ENCODE results near the gene IGBP1. TPM values are rescaled to one million over a fixed set of nuclear protein-coding genes. Genes with fewer than 3 reads are reported as not detected.

The IGBP1 gene
- total RNA-seq, 1 experiment from 2014 or later = 43.0 TPM

GRCh38 chrX:70124678-70125077 lies 8.6 kb upstream of the IGBP1 start:
- no peaks in the 10 kb centered on the region for H3K9me3 ChIP-seq (ENCODE audit: low read length)
- no peaks in the 10 kb centered on the region for H3K9me2 ChIP-seq (replicated peaks; ENCODE audit: low read length)
- CTCF ChIA-PET = no interaction called here
- no TSS peak for BruUV-seq (replicated peaks)
- no peak overlapping the region for H2AFZ ChIP-seq (ENCODE audit: low read length)
- H3K27ac ChIP-seq (ENCODE audit: low read length) = no peak overlapping the region
- TF ChIP-seq EZH2 (IDR thresholded peaks at IDR 0.05; ENCODE audit: low read length, unreplicated experiment) (no peak), EZH2phosphoT487 (IDR thresholded peaks at IDR 0.05; ENCODE audit: borderline replicate concordance, low read length) (no peak), CTCF (conservative IDR thresholded peaks at IDR 0.05; ENCODE audit: low read depth, low read length) (no peak)
- H3K27me3 ChIP-seq (ENCODE audit: low read length) = no peaks in the 10 kb centered on the region; the same call in 1 of the 2 replicates
- H3K36me3 ChIP-seq (ENCODE audit: low read depth, low read length) = no peaks in the 10 kb centered on the region
- H3K4me3 ChIP-seq (ENCODE audit: low read length) = no peak overlapping the region
- no peaks in the 10 kb centered on the region for H3K79me2 ChIP-seq (ENCODE audit: low read length)
- no peak for DNase-seq
- intact Hi-C loops (cut with micrococcal nuclease) = no loop called here
- ATAC-seq = no peak
- H3F3A ChIP-seq (ENCODE audit: low read length, unreplicated experiment) = no peaks in the 10 kb centered on the region
- peaks cover 7% of the 10 kb centered on the region; the same call in 1 of the 2 replicates for H3K4me1 ChIP-seq (ENCODE audit: insufficient read depth, low read length)
- H3K4me2 ChIP-seq (ENCODE audit: low read length) = no peak overlapping the region
- POLR2A ChIA-PET (ENCODE audit: unreplicated experiment) = no interaction called here
- no peaks in the 10 kb centered on the region for H4K20me1 ChIP-seq (ENCODE audit: low read length)
- H3K9ac ChIP-seq (ENCODE audit: low read length) = no peak overlapping the region

GRCh38 chrX:70128071-70128470 lies 5.2 kb upstream of the IGBP1 start:
- TF ChIP-seq EZH2 (IDR thresholded peaks at IDR 0.05; ENCODE audit: low read length, unreplicated experiment) (no peak), EZH2phosphoT487 (IDR thresholded peaks at IDR 0.05; ENCODE audit: borderline replicate concordance, low read length) (no peak), CTCF (conservative IDR thresholded peaks at IDR 0.05; ENCODE audit: low read depth, low read length) (no peak)
- no peak for ATAC-seq
- H3K79me2 ChIP-seq (ENCODE audit: low read length) = no peaks in the 10 kb centered on the region
- H3K4me2 ChIP-seq (ENCODE audit: low read length) = no peak overlapping the region
- H3K4me3 ChIP-seq (ENCODE audit: low read length) = no peak overlapping the region
- POLR2A ChIA-PET (ENCODE audit: unreplicated experiment) = no interaction called here
- no peaks in the 10 kb centered on the region for H3K9me2 ChIP-seq (replicated peaks; ENCODE audit: low read length)
- no peaks in the 10 kb centered on the region for H4K20me1 ChIP-seq (ENCODE audit: low read length)
- no TSS peak for BruUV-seq (replicated peaks)
- H2AFZ ChIP-seq (ENCODE audit: low read length) = no peak overlapping the region
- H3K4me1 ChIP-seq (ENCODE audit: insufficient read depth, low read length) = peaks cover 22% of the 10 kb centered on the region; the same call in 1 of the 2 replicates
- no peak overlapping the region for H3K27ac ChIP-seq (ENCODE audit: low read length)
- H3K27me3 ChIP-seq (ENCODE audit: low read length) = no peaks in the 10 kb centered on the region
- no peaks in the 10 kb centered on the region for H3K9me3 ChIP-seq (ENCODE audit: low read length)
- intact Hi-C loops (cut with micrococcal nuclease) = no loop called here
- no peak overlapping the region for H3K9ac ChIP-seq (ENCODE audit: low read length)
- no peaks in the 10 kb centered on the region for H3K36me3 ChIP-seq (ENCODE audit: low read depth, low read length)
- DNase-seq = no peak
- no peaks in the 10 kb centered on the region for H3F3A ChIP-seq (ENCODE audit: low read length, unreplicated experiment)
- CTCF ChIA-PET = no interaction called here

GRCh38 chrX:70129816-70130215 lies 3.4 kb upstream of the IGBP1 start:
- BruUV-seq (replicated peaks) = no TSS peak
- POLR2A ChIA-PET (ENCODE audit: unreplicated experiment) = no interaction called here
- peaks cover 26% of the 10 kb centered on the region; the same call in 1 of the 2 replicates for H3K4me1 ChIP-seq (ENCODE audit: insufficient read depth, low read length)
- H3K27ac ChIP-seq (ENCODE audit: low read length) = no peak overlapping the region
- H3K4me3 ChIP-seq (ENCODE audit: low read length) = no peak overlapping the region
- no peaks in the 10 kb centered on the region for H3K9me2 ChIP-seq (replicated peaks; ENCODE audit: low read length)
- no peaks in the 10 kb centered on the region for H3F3A ChIP-seq (ENCODE audit: low read length, unreplicated experiment)
- DNase-seq (peak; percentile 59), ATAC-seq (peak; percentile 16; the same call in 1 of the 2 replicates)
- TF ChIP-seq EZH2 (IDR thresholded peaks at IDR 0.05; ENCODE audit: low read length, unreplicated experiment) = no peak
- H3K36me3 ChIP-seq (ENCODE audit: low read depth, low read length) = peaks cover under 1% of the 10 kb centered on the region; the same call in 1 of the 2 replicates
- H4K20me1 ChIP-seq (ENCODE audit: low read length) = no peaks in the 10 kb centered on the region
- H3K9me3 ChIP-seq (ENCODE audit: low read length) = no peaks in the 10 kb centered on the region
- peaks cover 11% of the 10 kb centered on the region for H3K79me2 ChIP-seq (ENCODE audit: low read length)
- intact Hi-C loops (cut with micrococcal nuclease) = loop anchor here (10.0 kb wide), 1 partner anchor 165 kb away; the partner anchor contains the start of gene KIF4A
- H3K27me3 ChIP-seq (ENCODE audit: low read length) = no peaks in the 10 kb centered on the region
- H3K4me2 ChIP-seq (ENCODE audit: low read length) = no peak overlapping the region
- CTCF ChIA-PET = no interaction called here
- H2AFZ ChIP-seq (ENCODE audit: low read length) = no peak overlapping the region
- H3K9ac ChIP-seq (ENCODE audit: low read length) = no peak overlapping the region

Measured in PC-3 (cell line).